Measurements from ENCODE around the gene FLRT1.

The FLRT1 gene

DNA sequence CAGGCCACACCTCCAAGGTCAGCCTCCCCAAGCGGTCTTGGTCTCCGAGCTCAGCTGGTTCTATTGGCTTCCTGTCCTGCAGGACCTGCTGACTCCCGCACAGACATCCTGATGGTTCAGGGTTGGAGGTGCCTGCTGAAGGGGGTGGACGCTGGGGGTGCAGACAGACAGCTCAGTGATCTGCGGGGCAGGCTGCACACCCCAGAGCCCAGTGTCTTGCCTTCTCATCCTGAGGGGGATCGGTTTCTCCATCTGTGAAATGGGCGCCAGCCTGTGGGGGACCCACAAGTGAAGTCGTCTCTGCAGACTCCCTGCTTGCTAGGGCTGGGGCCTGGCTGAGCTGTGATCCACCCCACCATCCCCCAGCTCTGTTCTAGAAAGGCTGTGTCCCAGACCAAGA lies 13.8 kb downstream of the FLRT1 start:
- DNase-seq, result no peak

GRCh38 chr11:64051297-64051696 lies 15.6 kb downstream of the FLRT1 start:
- no peak for DNase-seq

DNA sequence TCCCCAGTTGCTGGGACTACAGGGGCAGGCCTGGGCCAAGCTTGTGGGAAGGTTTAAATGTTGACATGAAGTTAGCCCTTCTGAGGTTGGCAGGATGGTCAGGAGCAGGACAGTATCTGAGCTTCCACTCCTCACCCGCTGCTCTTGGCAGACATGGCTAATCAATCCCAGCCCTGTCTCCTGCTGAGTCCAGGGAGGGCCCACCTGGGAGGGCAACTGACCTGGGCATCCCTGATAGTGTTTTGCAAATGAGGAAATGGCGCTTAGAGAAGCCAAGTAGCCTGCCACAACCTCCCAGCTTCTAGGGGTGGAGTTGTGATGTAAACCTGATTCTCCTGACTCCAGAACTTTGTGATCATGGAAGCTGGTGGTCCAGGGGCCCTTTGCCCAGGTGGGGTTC lies 16.7 kb downstream of the FLRT1 start:
- no peak for DNase-seq

GRCh38 chr11:64052938-64053622 lies 17.3 kb downstream of the FLRT1 start:
- no peak for DNase-seq

DNA sequence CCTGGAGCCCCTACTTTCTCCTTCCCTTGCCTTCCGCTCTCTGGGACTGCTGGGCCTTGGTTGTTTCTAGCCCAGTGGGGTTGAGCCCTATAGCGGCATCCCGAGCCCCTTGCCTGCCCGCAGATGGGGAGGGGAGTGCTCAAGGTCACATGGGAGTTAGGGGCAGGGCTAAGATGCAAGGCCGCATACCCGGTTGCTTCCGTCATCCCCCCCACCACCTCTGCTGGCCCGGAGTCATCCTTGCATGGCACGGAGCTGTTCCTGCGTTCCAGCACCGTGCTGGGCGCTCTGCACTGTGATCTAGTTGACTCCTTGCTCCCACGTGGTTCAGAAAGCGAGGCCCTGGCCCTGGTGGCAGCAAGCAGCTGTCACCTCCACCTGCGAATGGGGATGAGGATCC lies 18.0 kb downstream of the FLRT1 start:
- no peak for DNase-seq

- no peak for DNase-seq
Observed at GRCh38 chr11:64055077-64055476, 19.3 kb downstream of the FLRT1 start.

GRCh38 chr11:64056213-64056785 lies 20.6 kb downstream of the FLRT1 start:
- DNase-seq, result no peak

DNA sequence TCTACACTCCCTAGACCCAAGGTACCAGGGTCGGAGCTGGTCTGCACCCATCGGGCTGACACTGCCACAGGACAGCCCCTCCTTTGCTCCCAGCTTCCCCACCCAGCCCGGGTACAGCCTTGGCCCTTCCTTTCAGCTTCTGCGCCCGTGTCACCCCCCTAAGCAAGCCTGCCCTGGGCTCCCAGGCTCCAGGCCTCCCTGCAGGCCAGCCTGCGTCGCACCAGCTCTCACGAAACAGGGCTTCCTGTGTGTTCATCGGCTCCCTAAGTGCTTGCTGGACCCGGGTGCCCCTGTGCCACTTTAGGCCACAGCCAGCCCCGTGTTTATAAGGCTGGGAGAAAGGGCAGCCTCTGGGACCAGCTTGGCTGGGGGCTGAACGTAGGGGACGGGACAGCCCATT lies 21.1 kb downstream of the FLRT1 start:
- no peak for DNase-seq

- no peak for DNase-seq
Observed at GRCh38 chr11:64057890-64058289, 22.2 kb downstream of the FLRT1 start.

- no peak for DNase-seq
Observed at GRCh38 chr11:64058494-64058893, 22.8 kb downstream of the FLRT1 start.

- DNase-seq, result no peak
Observed at GRCh38 chr11:64059339-64060140, 23.8 kb downstream of the FLRT1 start.

- no peak for DNase-seq
Observed at GRCh38 chr11:64060263-64060860, 24.6 kb downstream of the FLRT1 start.

GRCh38 chr11:64060861-64061444 lies 25.2 kb downstream of the FLRT1 start:
- DNase-seq, result peak; percentile 39

- DNase-seq, result no peak
Observed at GRCh38 chr11:64062185-64063039, 26.7 kb downstream of the FLRT1 start.

DNA sequence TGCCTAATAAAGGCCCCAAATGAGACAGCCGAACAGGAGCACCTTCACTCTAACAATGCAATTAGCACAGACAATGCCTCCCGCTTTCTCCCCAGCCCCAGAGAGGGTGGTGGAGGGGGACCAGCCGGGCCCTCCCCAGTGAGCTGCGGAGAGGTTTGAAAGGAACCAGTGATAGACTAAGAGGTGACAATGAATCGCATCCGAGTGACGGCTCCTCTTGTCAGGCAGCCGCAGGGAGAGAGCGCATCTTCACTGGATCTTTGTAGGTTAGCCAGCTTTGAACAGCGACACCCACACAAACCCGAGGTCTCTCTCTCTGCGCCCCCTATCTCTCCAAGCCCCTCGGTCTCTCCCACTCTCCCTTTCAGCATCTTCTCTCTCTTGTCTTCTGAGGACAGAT lies 28.0 kb downstream of the FLRT1 start:
- no peak for DNase-seq

GRCh38 chr11:64064374-64065140 lies 28.8 kb downstream of the FLRT1 start:
- no peak for DNase-seq

DNA sequence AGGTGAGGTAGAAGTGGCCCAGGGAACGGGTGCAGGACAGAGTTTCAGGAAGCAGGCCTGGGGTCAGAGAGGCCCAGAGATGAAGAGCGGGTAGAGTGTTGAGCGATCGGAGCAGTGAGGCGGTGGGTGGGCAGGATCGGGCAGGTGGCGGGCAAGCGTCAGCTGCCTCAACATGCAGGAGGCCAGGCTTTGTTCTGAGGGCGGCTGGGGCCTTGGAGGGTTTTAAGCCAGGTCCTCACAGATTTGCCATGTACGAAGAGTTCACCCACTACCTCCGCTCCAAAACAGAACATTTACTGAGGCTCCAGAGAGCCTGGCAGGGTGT lies 29.4 kb downstream of the FLRT1 start:
- DNase-seq, result no peak

GRCh38 chr11:64065712-64066111 lies 30.0 kb downstream of the FLRT1 start:
- DNase-seq, result no peak

DNA sequence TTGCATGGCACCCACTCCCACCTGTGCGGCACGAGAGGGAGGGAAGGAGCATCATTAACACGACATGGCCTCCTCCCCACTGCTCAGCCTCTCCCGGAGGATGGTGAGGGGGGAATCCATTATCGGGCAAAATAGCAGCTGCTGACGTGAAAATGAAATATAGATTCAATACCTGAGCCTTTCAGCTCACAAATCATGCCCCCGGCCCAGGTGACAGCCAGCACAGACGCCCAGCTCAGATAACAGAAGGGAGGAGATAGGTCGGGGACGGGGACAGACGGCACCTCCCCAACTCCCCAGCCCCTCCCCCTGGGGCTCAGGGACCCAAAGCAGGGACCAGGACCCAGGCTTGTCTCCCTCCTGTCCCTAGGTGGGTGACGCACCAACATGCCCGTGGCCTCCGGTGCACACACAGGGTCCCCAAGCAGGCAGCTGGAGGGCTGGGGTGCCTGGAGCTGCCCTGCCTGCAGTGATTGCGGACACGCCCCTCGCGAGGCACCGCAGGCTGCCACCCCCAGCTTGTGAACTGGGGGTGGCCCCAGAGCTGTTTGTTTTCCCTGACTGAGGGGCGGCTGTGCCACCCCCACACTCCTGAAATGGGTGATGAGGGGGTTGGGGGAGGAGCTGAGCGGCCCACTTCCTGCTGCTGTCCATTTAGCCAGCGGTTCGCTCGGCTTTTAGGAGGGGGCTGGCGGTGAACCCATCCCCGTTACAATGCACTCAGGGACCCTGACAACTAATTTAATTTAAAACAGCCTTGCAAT lies 31.7 kb downstream of the FLRT1 start:
- DNase-seq, result no peak

DNA sequence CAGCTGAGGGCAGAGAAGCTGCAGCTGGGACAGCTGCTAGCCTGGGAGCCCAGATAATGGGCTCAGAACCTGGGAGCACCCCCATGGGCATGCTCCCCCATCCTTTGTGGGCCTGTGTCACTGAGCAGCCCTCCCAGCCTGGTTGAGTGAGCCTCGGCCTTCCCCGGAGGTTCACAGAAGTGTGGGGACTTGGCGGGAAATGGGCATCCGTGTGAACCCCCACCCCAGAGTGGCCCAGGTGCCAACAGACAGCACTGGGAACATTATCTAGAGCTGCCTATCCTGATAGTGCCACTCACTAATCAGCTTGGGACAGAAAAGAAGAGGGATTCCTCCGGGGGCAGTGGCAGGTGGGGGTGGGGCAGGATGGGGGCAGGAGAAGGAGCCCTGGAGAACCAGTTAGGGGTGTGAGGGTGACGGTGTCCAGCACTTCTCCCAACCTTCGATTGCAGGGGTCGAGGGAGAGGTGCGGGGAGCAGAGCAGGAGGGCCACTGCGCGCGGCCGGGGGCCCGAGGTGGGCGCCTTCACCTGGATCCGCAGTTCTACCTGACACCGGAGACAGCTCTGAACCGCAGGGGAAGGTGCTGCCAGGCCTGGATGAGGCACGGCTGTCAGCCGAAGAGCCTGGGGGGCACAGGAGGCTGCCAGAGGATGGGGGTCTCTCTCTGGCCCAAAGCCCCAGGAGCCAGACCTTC lies 33.1 kb downstream of the FLRT1 start:
- no peak for DNase-seq
